Sciatic nerve (tissue), 2 donors: ENCODE results near the gene NKTR. TPM values are rescaled to one million over a fixed set of nuclear protein-coding genes. Genes with fewer than 3 reads are reported as not detected.

Experiments used
- ATAC-seq: fragments of 200-7000 bp; cut with Tn5 transposase; one replicate; pipeline ENCODE4 v1.9.1; 2020; ENCODE audit warnings: mild to moderate bottlenecking, moderate library complexity
- DNase-seq: peaks from one replicate; pipeline ENCODE4 v3.0.0-alpha.2; 2020; ENCODE audit warnings: low spot score
- intact Hi-C: fragments of 100-400 bp; cut with DNase I; formaldehyde crosslinking; loops from one replicate; pipeline ENCODE4 v1.14.2; 2022
- total RNA-seq: library from RNA; stranded (reverse); fragmentation: NEBNext Ultra II Directional; extraction: Animal tissue kit (Norgen Biotek cat#: 25700); gene quantifications from one replicate; pipeline ENCODE4 v1.2.1, GENCODE V29; 2021
- donor health status: DM: no; HTN: no; CAD: no.
- donor health status: DM: no; HTN: no; CAD: no.

The NKTR gene
- total RNA-seq, 1 donor from 2014 or later, result 149 TPM

GRCh38 chr3:42667096-42667522, 66.6 kb downstream of the NKTR start:
- intact Hi-C loops, result no loop called here
- ATAC-seq (no peak), DNase-seq (peak; percentile 54)

- intact Hi-C loops, result no loop called here
- ATAC-seq (no peak), DNase-seq (peak; percentile 58)
Observed at GRCh38 chr3:42667523-42668412, 67.3 kb downstream of the NKTR start.

GRCh38 chr3:42668413-42668760, 67.9 kb downstream of the NKTR start:
- intact Hi-C loops, result no loop called here
- no peak for DNase-seq

GRCh38 chr3:42668793-42669217, 68.3 kb downstream of the NKTR start:
- peak; percentile 40 for DNase-seq
- no peak for ATAC-seq
- intact Hi-C loops, result no loop called here

More at GRCh38 chr3:42668413-42668760, 67.9 kb downstream of the NKTR start:
- no peak for ATAC-seq

GRCh38 chr3:42670051-42670576, 69.6 kb downstream of the NKTR start:
- intact Hi-C loops, result no loop called here
- DNase-seq (no peak), ATAC-seq (no peak)

GRCh38 chr3:42670670-42671069, 70.2 kb downstream of the NKTR start:
- no peak for DNase-seq
- intact Hi-C loops, result no loop called here
- ATAC-seq, result no peak

- DNase-seq (no peak), ATAC-seq (no peak)
Observed at GRCh38 chr3:42672515-42672914, 72.0 kb downstream of the NKTR start.

GRCh38 chr3:42673082-42673481, 72.6 kb downstream of the NKTR start:
- no peak for DNase-seq
- ATAC-seq, result peak; percentile 22
- intact Hi-C loops, result no loop called here

More at GRCh38 chr3:42672515-42672914, 72.0 kb downstream of the NKTR start:
- intact Hi-C loops, result no loop called here

- intact Hi-C loops, result no loop called here
- ATAC-seq (no peak), DNase-seq (no peak)
Observed at GRCh38 chr3:42674146-42674545, 73.7 kb downstream of the NKTR start.

GRCh38 chr3:42675909-42676308, 75.4 kb downstream of the NKTR start:
- intact Hi-C loops, result no loop called here
- DNase-seq, result no peak
- ATAC-seq, result no peak

GRCh38 chr3:42678447-42678846, 78.0 kb downstream of the NKTR start:
- peak; percentile 34 for DNase-seq
- intact Hi-C loops, result no loop called here
- ATAC-seq, result no peak

- ATAC-seq, result no peak
- DNase-seq, result no peak
- intact Hi-C loops, result no loop called here
Observed at GRCh38 chr3:42680271-42680670, 79.8 kb downstream of the NKTR start.

GRCh38 chr3:42680806-42681205, 80.3 kb downstream of the NKTR start:
- ATAC-seq (no peak), DNase-seq (peak; percentile 15)
- intact Hi-C loops, result no loop called here

GRCh38 chr3:42681361-42682038, 81.0 kb downstream of the NKTR start:
- DNase-seq, result no peak
- intact Hi-C loops, result no loop called here
- ATAC-seq, result no peak

GRCh38 chr3:42682301-42683070, 82.0 kb downstream of the NKTR start:
- peak; percentile 35 for DNase-seq

GRCh38 chr3:42683875-42684598, 83.6 kb downstream of the NKTR start:
- intact Hi-C loops, result no loop called here

More at GRCh38 chr3:42682301-42683070, 82.0 kb downstream of the NKTR start:
- ATAC-seq, result no peak
- intact Hi-C loops, result no loop called here

GRCh38 chr3:42684632-42685362, 84.3 kb downstream of the NKTR start:
- intact Hi-C loops, result no loop called here
- DNase-seq (peak; percentile 6), ATAC-seq (no peak)

More at GRCh38 chr3:42683875-42684598, 83.6 kb downstream of the NKTR start:
- DNase-seq, result peak; percentile 67
- peak; percentile 65 for ATAC-seq

- ATAC-seq, result no peak
Observed at GRCh38 chr3:42685363-42685881, 84.9 kb downstream of the NKTR start, which contains the start of gene KLHL40. KLHL40 (plus strand) TSS chr3:42685537; CDS start chr3:42685619, 82 bp downstream.

More at GRCh38 chr3:42685363-42685881, 84.9 kb downstream of the NKTR start, which contains the start of gene KLHL40:
- intact Hi-C loops, result no loop called here
- DNase-seq, result peak; percentile 40
